Panc1 (cell line): Measurements from ENCODE around the gene CBS.
"Not testable (repeated sequence)": the region's sequence is repeated elsewhere in the genome, so short reads cannot be mapped to it uniquely, and the experiment has no call there.

Experiments used
- POLR2AphosphoS5 ChIP-seq: IDR thresholded peaks from 2 replicates; pipeline ENCODE4 v1.6.1; 2012; ENCODE audit warnings: mild to moderate bottlenecking, low read depth, low read length, moderate library complexity
- SIN3A ChIP-seq: IDR thresholded peaks from 2 replicates; pipeline ENCODE4 v1.6.1; 2012; ENCODE audit warnings: low read depth, mild to moderate bottlenecking, low read length, moderate library complexity, borderline replicate concordance; ENCODE audit not compliant: insufficient read depth
- TF ChIP-seq, protein P1 (sequence below): fragments of 450-650 bp; IDR thresholded peaks from 2 replicates; pipeline ENCODE4 v1.5.1; 2017; ENCODE audit warnings: mild to moderate bottlenecking

DNA sequence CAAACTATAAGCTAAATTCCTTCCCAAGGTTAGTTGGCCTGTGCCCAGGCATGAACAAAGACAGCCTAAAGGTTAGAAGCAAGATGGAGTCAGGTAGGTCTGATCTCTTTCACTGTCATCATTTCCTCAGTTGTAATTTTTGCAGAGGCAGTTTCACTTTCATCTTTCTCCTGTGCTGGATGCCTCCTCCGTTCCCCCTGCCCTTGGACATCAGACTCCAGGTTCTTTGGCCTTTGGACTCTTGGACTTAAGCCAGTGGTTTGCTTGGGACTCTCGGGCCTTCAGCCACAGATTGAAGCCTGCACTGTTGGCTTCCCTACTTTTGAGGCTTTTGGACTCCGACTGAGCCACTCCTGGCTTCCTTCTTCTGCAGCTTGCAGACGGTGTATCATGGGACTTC is 40.3 kb upstream of the CBS start:
- TF ChIP-seq POLR2AphosphoS5, SIN3A: not testable (repeated sequence)
- TF ChIP-seq, protein P1, sequence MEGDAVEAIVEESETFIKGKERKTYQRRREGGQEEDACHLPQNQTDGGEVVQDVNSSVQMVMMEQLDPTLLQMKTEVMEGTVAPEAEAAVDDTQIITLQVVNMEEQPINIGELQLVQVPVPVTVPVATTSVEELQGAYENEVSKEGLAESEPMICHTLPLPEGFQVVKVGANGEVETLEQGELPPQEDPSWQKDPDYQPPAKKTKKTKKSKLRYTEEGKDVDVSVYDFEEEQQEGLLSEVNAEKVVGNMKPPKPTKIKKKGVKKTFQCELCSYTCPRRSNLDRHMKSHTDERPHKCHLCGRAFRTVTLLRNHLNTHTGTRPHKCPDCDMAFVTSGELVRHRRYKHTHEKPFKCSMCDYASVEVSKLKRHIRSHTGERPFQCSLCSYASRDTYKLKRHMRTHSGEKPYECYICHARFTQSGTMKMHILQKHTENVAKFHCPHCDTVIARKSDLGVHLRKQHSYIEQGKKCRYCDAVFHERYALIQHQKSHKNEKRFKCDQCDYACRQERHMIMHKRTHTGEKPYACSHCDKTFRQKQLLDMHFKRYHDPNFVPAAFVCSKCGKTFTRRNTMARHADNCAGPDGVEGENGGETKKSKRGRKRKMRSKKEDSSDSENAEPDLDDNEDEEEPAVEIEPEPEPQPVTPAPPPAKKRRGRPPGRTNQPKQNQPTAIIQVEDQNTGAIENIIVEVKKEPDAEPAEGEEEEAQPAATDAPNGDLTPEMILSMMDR: not testable (repeated sequence)
